ENCODE data around the gene STIP1.

DNA sequence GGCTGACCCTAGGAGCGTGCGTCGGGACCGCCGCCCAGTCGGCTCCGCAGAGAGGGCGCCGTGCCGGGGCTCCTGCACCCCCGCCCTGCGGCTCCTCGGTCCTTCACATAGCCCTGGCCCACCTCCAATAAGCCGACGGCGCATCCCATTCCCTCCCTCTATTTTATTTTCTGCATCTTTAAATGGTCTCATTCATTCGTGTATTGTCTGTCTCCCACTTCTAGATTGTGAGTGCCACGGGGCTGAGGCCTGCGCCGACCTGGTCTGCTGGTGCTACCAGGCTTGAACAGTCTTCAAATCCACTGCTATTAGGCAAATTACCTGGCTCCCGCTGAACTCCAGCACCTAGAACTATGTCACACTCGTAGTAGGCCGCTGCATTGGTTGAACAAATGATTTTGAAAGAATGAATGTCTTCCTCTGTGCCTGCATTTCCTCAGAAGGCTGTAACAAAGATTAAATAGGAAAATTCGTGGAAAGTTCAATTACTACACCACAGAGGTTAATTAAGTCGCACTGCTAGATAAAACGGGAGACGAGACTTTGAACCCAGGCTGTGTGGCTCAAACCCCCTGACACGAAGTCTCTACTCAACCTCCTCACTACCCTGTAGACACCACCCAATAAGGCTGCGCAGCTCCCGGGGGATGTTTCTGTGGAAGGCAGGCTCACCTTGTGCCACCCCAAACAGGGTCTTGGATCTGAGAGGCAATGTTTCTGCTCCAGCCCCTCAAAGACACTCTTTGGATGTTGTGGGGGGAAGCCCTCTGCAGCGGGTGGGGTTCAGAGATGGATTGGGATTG lies 62.0 kb downstream of the STIP1 start:
- TF ChIP-seq YY1 (IDR thresholded peaks at IDR 0.05; ENCODE audit: insufficient read depth, insufficient read length) = no peak
- no peak for TF ChIP-seq SUZ12 (IDR thresholded peaks at IDR 0.05; ENCODE audit: extremely low read depth, insufficient read depth, insufficient read length)
